IMR-90 (cell line): ENCODE data around the gene RAN. TPM values are rescaled to one million over a fixed set of nuclear protein-coding genes. Genes with fewer than 3 reads are reported as not detected.

Source experiments
- ATAC-seq: fragments of 200-7000 bp; cut with Tn5 transposase; 2 replicates; pipeline ENCODE4 v1.9.1; 2020; ENCODE audit warnings: low read depth, mild to moderate bottlenecking, moderate library complexity
- BruUV-seq: library from RNA; stranded (reverse); fragments of 400-500 nt; replicated peaks from 2 replicates; lab custom pipeline; 2021; lab: Mats Ljungman, UMichigan
- CTCF ChIA-PET: fragments of 300-600 bp; formaldehyde crosslinking; extraction: SDS; loops from one replicate; lab custom pipeline; 2021; ENCODE audit warnings: antibody characterized with exemption; lab: Yijun Ruan, JAX
- POLR2A ChIA-PET: fragments of 300-600 bp; sonication (Branson Sonifier 250); formaldehyde crosslinking; loops from one replicate; lab custom pipeline; 2022; ENCODE audit warnings: antibody characterized with exemption; ENCODE audit not compliant: unreplicated experiment; lab: Charles Lee
- DNase-seq: peaks from one replicate; pipeline ENCODE4 v3.0.0; 2013
- H2AFZ ChIP-seq: replicated peaks from 2 replicates; pipeline ENCODE3; 2013; ENCODE audit warnings: low read length, mild to moderate bottlenecking; ENCODE audit not compliant: poor library complexity
- H2AK5ac ChIP-seq: 2 replicates; pipeline ENCODE4 v1.6.1; 2013; ENCODE audit warnings: low read depth, low read length, inconsistent platforms
- H2AK9ac ChIP-seq: replicated peaks from 2 replicates; pipeline ENCODE3; 2013; ENCODE audit warnings: mild to moderate bottlenecking, low read depth, low read length, moderate library complexity; ENCODE audit not compliant: poor library complexity
- H2BK120ac ChIP-seq: 2 replicates; pipeline ENCODE4 v1.6.1; 2013; ENCODE audit warnings: low read depth, low read length, inconsistent platforms
- H2BK15ac ChIP-seq: 3 replicates; pipeline ENCODE4 v1.6.1; 2013; ENCODE audit warnings: low read depth, low read length, inconsistent platforms
- H2BK20ac ChIP-seq: 2 replicates; pipeline ENCODE4 v1.6.1; 2013; ENCODE audit warnings: low read depth, mild to moderate bottlenecking, inconsistent platforms, low read length, moderate library complexity
- H2BK5ac ChIP-seq: 2 replicates; pipeline ENCODE4 v1.6.1; 2013; ENCODE audit warnings: mild to moderate bottlenecking, low read depth, low read length, inconsistent platforms; ENCODE audit not compliant: poor library complexity, severe bottlenecking
- H3K14ac ChIP-seq: replicated peaks from 2 replicates; pipeline ENCODE4 v1.6.1; 2013; ENCODE audit warnings: low read depth, low read length, inconsistent platforms
- H3K18ac ChIP-seq: 2 replicates; pipeline ENCODE4 v1.6.1; 2013; ENCODE audit warnings: low read depth, low read length, control low read depth
- H3K23ac ChIP-seq: 2 replicates; pipeline ENCODE4 v1.6.1; 2013; ENCODE audit warnings: low read depth, low read length, inconsistent platforms
- H3K27ac ChIP-seq: 2 replicates; pipeline ENCODE4 v1.5.1; 2013; ENCODE audit warnings: mild to moderate bottlenecking, control low read depth, low read length; ENCODE audit not compliant: insufficient read depth
- H3K27me3 ChIP-seq: 2 replicates; pipeline ENCODE4 v1.6.1; 2013; ENCODE audit warnings: low read length; ENCODE audit not compliant: control insufficient read depth, insufficient read depth
- H3K36me3 ChIP-seq: 2 replicates; pipeline ENCODE4 v1.6.1; 2013; ENCODE audit warnings: low read length, mixed read lengths; ENCODE audit not compliant: control insufficient read depth, insufficient read depth
- H3K4ac ChIP-seq: 2 replicates; pipeline ENCODE4 v1.6.1; 2013; ENCODE audit warnings: low read depth, low read length, inconsistent platforms
- H3K4me1 ChIP-seq: 2 replicates; pipeline ENCODE4 v1.6.1; 2013; ENCODE audit warnings: low read length, mixed read lengths; ENCODE audit not compliant: control insufficient read depth, insufficient read depth
- H3K4me2 ChIP-seq: 2 replicates; pipeline ENCODE4 v1.6.1; 2013; ENCODE audit warnings: low read depth, mild to moderate bottlenecking, control low read depth, low read length, moderate library complexity
- H3K4me3 ChIP-seq: 2 replicates; pipeline ENCODE4 v1.5.1; 2013; ENCODE audit warnings: low read depth, mild to moderate bottlenecking, control low read depth, low read length, moderate library complexity; ENCODE audit not compliant: insufficient read depth
- H3K56ac ChIP-seq: 2 replicates; pipeline ENCODE4 v1.6.1; 2013; ENCODE audit warnings: low read length, inconsistent platforms; ENCODE audit not compliant: insufficient read depth; ENCODE audit errors: extremely low read depth
- H3K79me1 ChIP-seq, 2 experiments: 2 replicates each; pipeline ENCODE4 v1.6.1; 2013; ENCODE audit warnings: low read length in 2 of 2, inconsistent platforms in 1 of 2, low read depth in 1 of 2
- H3K9ac ChIP-seq: 2 replicates; pipeline ENCODE4 v1.6.1; 2013; ENCODE audit warnings: low read depth, low read length, control low read depth
- H3K9me1 ChIP-seq: 2 replicates; pipeline ENCODE4 v1.6.1; 2013; ENCODE audit warnings: low read length, inconsistent platforms; ENCODE audit not compliant: insufficient read depth
- H3K9me3 ChIP-seq: 2 replicates; pipeline ENCODE4 v1.6.1; 2013; ENCODE audit warnings: low read length; ENCODE audit not compliant: control insufficient read depth, insufficient read depth
- H4K20me1 ChIP-seq: 2 replicates; pipeline ENCODE4 v1.6.1; 2013; ENCODE audit warnings: low read length, inconsistent platforms; ENCODE audit not compliant: insufficient read depth
- H4K5ac ChIP-seq: 2 replicates; pipeline ENCODE4 v1.6.1; 2013; ENCODE audit warnings: mild to moderate bottlenecking, low read depth, low read length, control low read depth
- H4K8ac ChIP-seq, 2 experiments: 2 replicates each; pipeline ENCODE4 v1.6.1; 2013; ENCODE audit warnings: low read depth in 2 of 2, low read length in 2 of 2, control low read depth in 1 of 2, inconsistent platforms in 1 of 2
- H4K91ac ChIP-seq: 2 replicates; pipeline ENCODE4 v1.6.1; 2013; ENCODE audit warnings: low read depth, low read length, inconsistent platforms; ENCODE audit not compliant: insufficient read depth
- BHLHE40 ChIP-seq: fragments of 150-350 bp; IDR thresholded peaks from 2 replicates; pipeline ENCODE4 v1.6.1; 2016; ENCODE audit warnings: mild to moderate bottlenecking, low read depth, low read length
- CEBPB ChIP-seq: IDR thresholded peaks from 2 replicates; pipeline ENCODE4 v1.6.1; 2012; ENCODE audit warnings: low read depth, low read length, improper control_type of control experiment
- CTCF ChIP-seq: conservative IDR thresholded peaks from 2 replicates; pipeline ENCODE4 v1.5.1; 2012; ENCODE audit warnings: mild to moderate bottlenecking, low read depth, low read length, improper control_type of control experiment
- ELK1 ChIP-seq: fragments of 150-350 bp; IDR thresholded peaks from 2 replicates; pipeline ENCODE4 v1.6.1; 2016; ENCODE audit warnings: low read depth, mild to moderate bottlenecking, low read length, moderate library complexity, borderline replicate concordance
- FOS ChIP-seq: fragments of 150-350 bp; IDR thresholded peaks from 2 replicates; pipeline ENCODE4 v1.6.1; 2016; ENCODE audit warnings: low read depth, low read length
- MAFK ChIP-seq: IDR thresholded peaks from 2 replicates; pipeline ENCODE4 v1.6.1; 2012; ENCODE audit warnings: low read depth, low read length, improper control_type of control experiment
- MAZ ChIP-seq: IDR thresholded peaks from 2 replicates; pipeline ENCODE4 v1.6.1; 2012; ENCODE audit warnings: low read depth, mild to moderate bottlenecking, low read length, improper control_type of control experiment, moderate library complexity, borderline replicate concordance
- MXI1 ChIP-seq: IDR thresholded peaks from 2 replicates; pipeline ENCODE4 v1.6.1; 2012; ENCODE audit warnings: low read depth, mild to moderate bottlenecking, low read length, moderate library complexity, borderline replicate concordance
- POLR2A ChIP-seq: IDR thresholded peaks from 2 replicates; pipeline ENCODE4 v1.6.1; 2012; ENCODE audit warnings: mild to moderate bottlenecking, low read depth, low read length
- RAD21 ChIP-seq: IDR thresholded peaks from 2 replicates; pipeline ENCODE4 v1.6.1; 2012; ENCODE audit warnings: low read length, improper control_type of control experiment
- RFX5 ChIP-seq: IDR thresholded peaks from 2 replicates; pipeline ENCODE4 v1.8.0; 2012; ENCODE audit warnings: low read depth, mild to moderate bottlenecking, low read length, moderate library complexity
- SMC3 ChIP-seq: fragments of 150-350 bp; IDR thresholded peaks from 2 replicates; pipeline ENCODE4 v1.6.1; 2016; ENCODE audit warnings: low read depth, mild to moderate bottlenecking, antibody characterized with exemption, low read length, moderate library complexity
- WGBS, 2 experiments: methylation state at CpG; one replicate each; pipeline versions ENCODE4 v1.1.5 to v1.1.7; 2013; ENCODE audit warnings: missing lambda C conversion rate in 2 of 2; ENCODE audit not compliant: insufficient read length in 1 of 2; ENCODE audit errors: extremely low coverage in 2 of 2; 5-methylcytosine and 5-hydroxymethylcytosine counted together
- dilution Hi-C: fragments of 300-500 bp; cut with HindIII; formaldehyde crosslinking; loops from one replicate; pipeline ENCODE4 v1.14.3; 2018; ENCODE audit warnings: low sequenced_read_pairs; ENCODE audit not compliant: unreplicated experiment
- in situ Hi-C: fragments of 300-500 bp; cut with MboI; formaldehyde crosslinking; loops from 3 replicates; pipeline ENCODE4 v1.14.3; 2019; ENCODE audit warnings: low sequenced_read_pairs, inconsistent platforms, mixed read lengths
- intact Hi-C: fragments of 100-400 bp; cut with micrococcal nuclease; formaldehyde crosslinking; loops from 2 replicates; pipeline ENCODE4 v1.10.0; 2022
- polyA plus RNA-seq, 3 experiments: library from polyadenylated mRNA; depleted of rRNA; stranded (reverse); fragments of >200 nt; gene quantifications; 2 replicates each; pipeline ENCODE4 v1.2.3, GENCODE V29; 2012; ENCODE audit warnings: low replicate concordance in 1 of 3
- total RNA-seq: library from RNA; depleted of rRNA; stranded (reverse); fragments of >200 nt; gene quantifications from 2 replicates; pipeline ENCODE4 v1.2.3, GENCODE V29; 2012

The RAN gene
- total and polyA plus RNA-seq, 2 of the 4 experiments (the other 2 are of a cell fraction) = 910 to 984 TPM

GRCh38 chr12:130876758-130877157, 4.9 kb downstream of the RAN start:
- peaks cover 11 to 32% of the 10 kb centered on the region in 2 experiments; a peak in 2 of 4 replicates for H3K79me1 ChIP-seq
- CTCF ChIA-PET = interaction anchor here (0.7 kb wide), 1 partner anchor 18 kb away, joined by 4 read pairs; no protein-coding TSS in a partner anchor
- WGBS, 2 experiments = no CpG with 5 or more reads among the region's 3 CpGs

More at GRCh38 chr12:130876758-130877157, 4.9 kb downstream of the RAN start:
- Histone ChIP-seq H4K8ac (no peak overlapping the region), H2BK120ac (no peak overlapping the region), H2BK15ac (no peak overlapping the region), H3K14ac (no peak overlapping the region), H3K4me1 (no peaks in the 10 kb centered on the region), H3K27me3 (no peaks in the 10 kb centered on the region), H2AFZ (no peak overlapping the region), H3K27ac (no peak overlapping the region), H4K91ac (no peak overlapping the region), H4K20me1 (peaks cover 27% of the 10 kb centered on the region), H3K9me1 (peaks cover 6% of the 10 kb centered on the region; the same call in 1 of the 2 replicates), H4K5ac (no peak overlapping the region), H3K56ac (no peak overlapping the region), H3K18ac (no peak overlapping the region), H2AK9ac (no peak overlapping the region), H2BK20ac (no peak overlapping the region), H3K4me2 (no peak overlapping the region), H3K4ac (no peak overlapping the region), H3K23ac (no peak overlapping the region), H3K36me3 (peaks cover 22% of the 10 kb centered on the region), H2BK5ac (no peak overlapping the region), H3K9me3 (no peaks in the 10 kb centered on the region), H3K9ac (no peak overlapping the region), H2AK5ac (no peak overlapping the region), H3K4me3 (no peak overlapping the region)
- no peak for TF ChIP-seq BHLHE40
- no peak for TF ChIP-seq SMC3
- TF ChIP-seq CTCF = no peak
- no peak for TF ChIP-seq MAFK
- TF ChIP-seq RAD21 = no peak
- TF ChIP-seq CEBPB = no peak
- TF ChIP-seq RFX5 = no peak
- no peak for TF ChIP-seq FOS
- TF ChIP-seq MXI1 = no peak
- no peak for TF ChIP-seq ELK1
- TF ChIP-seq POLR2A = no peak
- no peak for TF ChIP-seq MAZ
- BruUV-seq = no TSS peak
- DNase-seq (no peak), ATAC-seq (no peak)
- in situ Hi-C loops (no loop called here), dilution Hi-C loops (no loop called here), intact Hi-C loops (no loop called here)
- POLR2A ChIA-PET = no interaction called here
